HEK293 (cell line): Measurements from ENCODE around the gene C1QTNF9B.

Source experiments
- CTCF ChIP-seq: fragments of 450-650 bp; formaldehyde crosslinking; IDR thresholded peaks from 2 replicates; pipeline ENCODE4 v1.5.1; 2016; ENCODE audit warnings: missing biosample characterization, missing genetic modification characterization
- ZBTB1 ChIP-seq: fragments of 450-650 bp; formaldehyde crosslinking; IDR thresholded peaks from 2 replicates; pipeline ENCODE4 v1.5.1; 2016; ENCODE audit warnings: missing biosample characterization, missing genetic modification characterization
- ZNF19 ChIP-seq: fragments of 450-650 bp; formaldehyde crosslinking; IDR thresholded peaks from 2 replicates; pipeline ENCODE4; 2016; ENCODE audit warnings: missing biosample characterization, missing genetic modification characterization, low read depth
- ZNF292 ChIP-seq: fragments of 450-650 bp; formaldehyde crosslinking; IDR thresholded peaks from 2 replicates; pipeline ENCODE4 v1.5.1; 2016; ENCODE audit warnings: low read depth, missing biosample characterization, missing genetic modification characterization, borderline replicate concordance
- ZNF311 ChIP-seq: fragments of 450-650 bp; formaldehyde crosslinking; IDR thresholded peaks from 2 replicates; pipeline ENCODE4 v1.5.1; 2017; ENCODE audit warnings: missing biosample characterization, missing genetic modification characterization, borderline replicate concordance
- ZNF510 ChIP-seq: fragments of 450-650 bp; formaldehyde crosslinking; IDR thresholded peaks from 2 replicates; pipeline ENCODE4 v1.5.1; 2018; ENCODE audit warnings: mild to moderate bottlenecking, missing genetic modification characterization, missing biosample characterization; ENCODE audit not compliant: insufficient replicate concordance
- ZNF513 ChIP-seq: fragments of 450-650 bp; IDR thresholded peaks from 2 replicates; pipeline ENCODE4 v1.5.1; 2018; ENCODE audit warnings: missing biosample characterization, missing genetic modification characterization

- TF ChIP-seq CTCF (tag by site-specific recombination), result no peak
- TF ChIP-seq ZNF513 (tag by site-specific recombination), result no peak
- no peak for TF ChIP-seq ZBTB1 (tag by site-specific recombination)
- no peak for TF ChIP-seq ZNF19 (tag by site-specific recombination)
- no peak for TF ChIP-seq ZNF311 (tag by site-specific recombination)
- TF ChIP-seq ZNF510 (tag by site-specific recombination), result no peak
- no peak for TF ChIP-seq ZNF292 (tag by site-specific recombination)
Observed at GRCh38 chr13:23923031-23923430, 25.7 kb upstream of the C1QTNF9B start.
